ENCODE measurements around the gene ASB1. TPM values are rescaled to one million over a fixed set of nuclear protein-coding genes. Genes with fewer than 3 reads are reported as not detected.

Gene ASB1
- total RNA-seq, 1 donor: 45.5 TPM

DNA sequence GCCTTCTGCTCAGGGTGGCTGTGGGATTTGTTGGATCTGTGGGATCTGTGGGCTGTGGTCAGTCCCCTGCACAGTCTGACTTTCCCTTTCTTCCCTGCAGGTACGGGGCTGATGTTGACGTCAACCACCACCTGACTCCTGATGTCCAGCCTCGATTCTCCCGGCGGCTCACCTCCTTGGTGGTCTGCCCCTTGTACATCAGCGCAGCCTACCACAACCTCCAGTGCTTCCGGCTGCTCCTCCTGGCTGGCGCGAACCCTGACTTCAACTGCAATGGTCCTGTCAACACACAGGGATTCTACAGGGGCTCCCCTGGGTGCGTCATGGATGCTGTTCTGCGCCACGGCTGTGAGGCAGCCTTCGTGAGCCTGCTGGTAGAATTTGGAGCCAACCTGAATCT, 17.5 kb downstream of the ASB1 start:
- no peak overlapping the region for H3K4me3 ChIP-seq (ENCODE audit: low read depth, low read length)
- DNase-seq (ENCODE audit: low read depth): no peak
- TF ChIP-seq, protein P1, sequence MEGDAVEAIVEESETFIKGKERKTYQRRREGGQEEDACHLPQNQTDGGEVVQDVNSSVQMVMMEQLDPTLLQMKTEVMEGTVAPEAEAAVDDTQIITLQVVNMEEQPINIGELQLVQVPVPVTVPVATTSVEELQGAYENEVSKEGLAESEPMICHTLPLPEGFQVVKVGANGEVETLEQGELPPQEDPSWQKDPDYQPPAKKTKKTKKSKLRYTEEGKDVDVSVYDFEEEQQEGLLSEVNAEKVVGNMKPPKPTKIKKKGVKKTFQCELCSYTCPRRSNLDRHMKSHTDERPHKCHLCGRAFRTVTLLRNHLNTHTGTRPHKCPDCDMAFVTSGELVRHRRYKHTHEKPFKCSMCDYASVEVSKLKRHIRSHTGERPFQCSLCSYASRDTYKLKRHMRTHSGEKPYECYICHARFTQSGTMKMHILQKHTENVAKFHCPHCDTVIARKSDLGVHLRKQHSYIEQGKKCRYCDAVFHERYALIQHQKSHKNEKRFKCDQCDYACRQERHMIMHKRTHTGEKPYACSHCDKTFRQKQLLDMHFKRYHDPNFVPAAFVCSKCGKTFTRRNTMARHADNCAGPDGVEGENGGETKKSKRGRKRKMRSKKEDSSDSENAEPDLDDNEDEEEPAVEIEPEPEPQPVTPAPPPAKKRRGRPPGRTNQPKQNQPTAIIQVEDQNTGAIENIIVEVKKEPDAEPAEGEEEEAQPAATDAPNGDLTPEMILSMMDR (IDR thresholded peaks at IDR 0.05; ENCODE audit: insufficient read depth, low read length): no peak

DNA sequence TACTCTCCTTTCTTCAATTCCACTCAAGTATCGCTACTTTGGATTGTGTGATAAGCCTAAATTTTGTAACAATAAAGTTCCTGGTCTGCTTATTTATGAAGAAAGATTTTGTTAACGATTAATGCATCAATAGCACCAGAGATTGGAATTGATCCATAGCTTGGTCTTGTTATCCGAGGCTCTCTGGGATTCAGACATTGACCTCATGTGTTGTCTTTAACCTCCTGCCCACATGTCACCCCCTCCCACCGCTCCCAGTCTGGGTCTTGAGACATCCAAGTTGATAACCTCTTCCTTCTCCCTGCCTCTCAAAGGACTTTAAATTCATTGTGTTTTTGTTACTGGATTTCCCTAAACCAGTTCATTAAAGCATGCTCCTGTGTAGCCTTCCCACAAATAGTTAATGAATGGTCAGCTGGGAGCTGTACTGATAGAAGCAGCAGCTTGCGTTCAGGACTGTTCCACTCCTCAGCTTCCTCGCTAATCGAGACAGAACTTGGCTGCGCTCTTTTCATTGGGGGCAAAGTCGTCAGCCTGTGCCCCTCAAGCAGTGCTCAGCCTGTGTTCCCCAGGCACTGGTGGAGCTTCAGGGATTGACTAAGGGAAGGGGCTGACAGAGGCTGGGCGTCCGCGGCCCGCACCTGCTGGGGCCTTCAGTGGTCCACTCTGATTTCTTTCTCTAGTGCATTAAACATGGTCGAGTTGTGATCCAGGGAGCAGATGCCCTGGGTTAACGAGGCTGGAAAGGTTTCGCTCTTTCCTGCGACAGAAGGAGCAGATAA, 18.9 kb downstream of the ASB1 start:
- TF ChIP-seq, protein P1 (IDR thresholded peaks at IDR 0.05; ENCODE audit: insufficient read depth, low read length): no peak
- no peak for DNase-seq (ENCODE audit: low read depth)
- no peak overlapping the region for H3K4me3 ChIP-seq (ENCODE audit: low read depth, low read length)

DNA sequence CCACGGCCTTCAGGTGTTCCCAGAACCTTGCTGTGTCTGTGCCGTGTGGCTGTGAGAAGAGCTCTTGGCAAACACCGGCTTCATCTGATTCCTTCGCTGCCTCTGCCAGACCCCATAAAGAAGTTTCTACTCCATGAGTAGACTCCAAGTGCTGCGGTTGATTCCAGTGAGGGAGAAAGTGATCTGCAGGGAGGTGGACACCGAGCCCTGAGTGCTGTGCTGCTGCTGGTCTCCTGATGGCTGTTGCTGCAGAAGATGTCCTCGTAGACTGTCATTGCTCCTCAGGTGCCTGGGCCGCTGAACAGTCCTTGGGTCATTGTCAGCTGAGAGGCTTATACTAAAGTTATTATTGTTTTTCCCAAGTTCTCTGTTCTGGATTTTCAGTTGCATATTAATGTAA, 19.6 kb downstream of the ASB1 start:
- TF ChIP-seq, protein P1 (IDR thresholded peaks at IDR 0.05; ENCODE audit: insufficient read depth, low read length): no peak
- H3K4me3 ChIP-seq (ENCODE audit: low read depth, low read length): no peak overlapping the region
- DNase-seq (ENCODE audit: low read depth): no peak

DNA sequence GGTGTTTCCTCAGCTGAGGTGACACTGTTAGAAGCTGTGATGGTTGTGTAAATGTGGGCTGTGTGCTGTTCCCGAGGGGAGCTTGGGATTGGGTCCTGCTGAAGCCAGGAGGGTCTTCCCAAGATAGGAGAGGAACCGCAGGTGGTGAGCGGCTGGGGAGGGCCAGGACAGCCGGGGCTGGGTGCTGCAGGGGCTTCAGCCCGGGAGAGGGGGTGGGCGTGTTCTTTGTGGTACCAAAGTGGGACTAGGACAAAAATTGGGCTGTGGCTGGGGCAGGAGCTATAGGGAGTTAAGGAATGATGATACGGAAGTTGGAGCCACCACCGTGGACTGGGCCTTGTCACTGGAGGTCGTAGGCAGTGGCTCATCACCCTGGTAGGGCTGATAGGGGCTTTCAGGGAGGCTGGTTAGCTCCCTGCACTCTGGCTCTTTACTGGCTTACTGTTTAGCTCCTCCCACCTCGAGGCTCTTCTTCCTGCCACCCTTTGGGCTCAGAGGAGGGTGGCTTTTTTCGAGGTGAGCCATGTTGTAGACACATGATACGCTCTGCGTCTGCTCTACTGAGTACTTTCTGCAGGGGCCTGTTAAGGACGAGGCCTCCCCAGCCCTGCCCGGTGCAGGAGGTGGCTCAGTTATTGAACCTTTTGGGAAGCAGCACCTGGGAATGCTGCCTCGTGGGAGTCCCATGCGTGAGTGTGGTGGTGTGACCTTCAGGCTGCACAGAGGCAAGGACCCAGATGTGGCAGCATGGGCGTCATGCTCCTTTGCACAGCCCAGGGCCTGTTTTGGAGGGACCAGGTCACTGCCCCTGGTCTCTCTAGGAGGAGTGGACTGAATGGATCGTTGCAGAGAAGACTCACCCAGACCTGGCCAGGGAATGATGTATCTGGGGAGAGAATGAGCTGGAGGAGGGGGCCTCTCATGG, 21.6 kb downstream of the ASB1 start:
- no peak for DNase-seq (ENCODE audit: low read depth)
- no peak overlapping the region for H3K4me3 ChIP-seq (ENCODE audit: low read depth, low read length)
- TF ChIP-seq, protein P1 (IDR thresholded peaks at IDR 0.05; ENCODE audit: insufficient read depth, low read length): no peak

DNA sequence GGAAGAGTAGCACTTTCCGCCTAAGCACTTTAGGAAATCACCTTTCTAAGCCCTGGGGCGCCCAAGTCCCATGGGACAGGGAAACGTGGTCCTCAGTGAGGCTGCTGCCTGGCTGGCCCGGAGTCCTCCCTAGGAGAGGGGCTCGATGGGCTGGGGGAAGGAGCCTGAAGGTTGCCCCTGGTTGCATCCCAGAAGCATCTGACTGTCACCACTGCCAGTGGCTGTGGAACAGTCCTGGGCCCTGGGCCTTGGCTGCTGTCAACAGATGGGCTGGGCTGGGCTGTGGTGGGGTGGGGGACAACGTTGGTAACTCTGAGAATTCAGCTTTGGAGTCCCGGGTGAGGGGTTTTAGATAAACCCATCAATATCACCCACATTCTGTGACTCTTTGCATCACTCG, 22.5 kb downstream of the ASB1 start:
- TF ChIP-seq, protein P1 (IDR thresholded peaks at IDR 0.05; ENCODE audit: insufficient read depth, low read length): no peak

DNA sequence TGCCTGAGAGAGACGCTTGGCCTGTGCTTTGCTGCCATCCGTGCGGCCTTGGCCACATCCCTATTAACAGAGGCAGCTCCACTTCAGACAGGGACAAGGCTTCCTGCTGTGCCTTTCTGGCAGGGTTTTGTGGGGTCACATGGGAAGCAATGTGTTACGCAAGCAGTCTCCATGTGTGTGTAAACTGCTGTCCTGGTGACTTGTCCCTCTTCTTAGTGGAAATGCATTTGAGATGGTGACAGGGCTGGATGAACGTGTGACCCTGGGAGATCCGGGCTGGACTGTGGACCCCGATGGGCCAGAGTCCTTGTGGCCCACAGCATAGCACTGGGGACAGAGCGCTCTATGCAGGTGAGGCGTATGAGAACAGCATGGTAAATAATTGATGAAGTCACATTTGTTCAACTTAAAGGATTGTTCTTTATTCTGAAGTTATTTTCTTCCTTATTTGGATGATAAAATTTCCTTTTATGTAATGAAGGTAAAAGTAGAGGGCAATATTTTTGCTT, 23.2 kb downstream of the ASB1 start:
- H3K4me3 ChIP-seq (ENCODE audit: low read depth, low read length): no peak overlapping the region
- peak; percentile 50 for DNase-seq (ENCODE audit: low read depth)
- TF ChIP-seq, protein P1 (IDR thresholded peaks at IDR 0.05; ENCODE audit: insufficient read depth, low read length): no peak

More for the DNA sequence above, 22.5 kb downstream of the ASB1 start:
- no peak overlapping the region for H3K4me3 ChIP-seq (ENCODE audit: low read depth, low read length)
- no peak for DNase-seq (ENCODE audit: low read depth)

Data from fibroblast of the aortic adventitia (primary cell).